Transverse colon (tissue), 3 donors: ENCODE results near the gene C5orf22.

Experiments used
- CTCF ChIP-seq, 5 experiments: fragments of 200-600 bp in 3 of 5; fragments of 450-650 bp in 2 of 5; sonication (generic) in 3 of 5; IDR thresholded peaks; 1 replicate in 2 of 5; 2 replicates in 3 of 5; pipeline ENCODE4 v1.5.1; 2016 to 2017; ENCODE audit warnings: antibody characterized with exemption in 5 of 5, inconsistent platforms in 3 of 5, mild to moderate bottlenecking in 2 of 5, moderate library complexity in 1 of 5
- POLR2A ChIP-seq: fragments of 450-650 bp; IDR thresholded peaks from one replicate; pipeline ENCODE4 v1.6.1; 2016; ENCODE audit warnings: antibody characterized with exemption, mild to moderate bottlenecking, moderate library complexity

GRCh38 chr5:31554552-31554951 lies 22.5 kb downstream of the C5orf22 start:
- TF ChIP-seq CTCF (IDR thresholded peaks at IDR 0.05) (no peak), POLR2A (no peak)
